Stimulated activated CD4-positive, alpha-beta T cell treated with anti-CD3 and anti-CD28 coated beads, Interleukin-15, amount 100 ng/mL, for 48 hours (primary cell): Measurements from ENCODE around the gene LRRC75A.
A peak's percentile ranks its signal among the peaks of the same experiment; 100 is the strongest.
"Not testable (repeated sequence)": the region's sequence is repeated elsewhere in the genome, so short reads cannot be mapped to it uniquely, and the experiment has no call there.

Source experiments
- DNase-seq, 2 donors: peaks; one replicate each; pipeline ENCODE4 v3.0.0-alpha.2; 2020; ENCODE audit warnings: low read depth in 2 of 2

Gene LRRC75A

GRCh38 chr17:16432017-16432416 lies 60.0 kb downstream of the LRRC75A start:
- no peak for DNase-seq

- DNase-seq, result no peak
Observed at GRCh38 chr17:16430650-16431049, 61.3 kb downstream of the LRRC75A start.

- no peak for DNase-seq
Observed at GRCh38 chr17:16429083-16429482, 62.9 kb downstream of the LRRC75A start.

- DNase-seq, result peak in 1 of 2 donors; percentile 51
Observed at GRCh38 chr17:16428098-16428882, 63.7 kb downstream of the LRRC75A start.

GRCh38 chr17:16427020-16427419 lies 65.0 kb downstream of the LRRC75A start:
- no peak for DNase-seq

- no peak for DNase-seq
Observed at GRCh38 chr17:16425698-16426659, 66.0 kb downstream of the LRRC75A start.

- DNase-seq, result no peak
Observed at GRCh38 chr17:16425202-16425601, 66.8 kb downstream of the LRRC75A start.

GRCh38 chr17:16423226-16423872 lies 68.6 kb downstream of the LRRC75A start:
- DNase-seq, result no peak

GRCh38 chr17:16422416-16422815 lies 69.6 kb downstream of the LRRC75A start:
- DNase-seq, result no peak

- no peak for DNase-seq
Observed at GRCh38 chr17:16419929-16420271, 72.1 kb downstream of the LRRC75A start.

GRCh38 chr17:16419074-16419928 lies 72.7 kb downstream of the LRRC75A start:
- peak; percentile 67 to 68 for DNase-seq

- no peak for DNase-seq
Observed at GRCh38 chr17:16418685-16419068, 73.3 kb downstream of the LRRC75A start.

- no peak for DNase-seq
Observed at GRCh38 chr17:16417896-16418684, 73.9 kb downstream of the LRRC75A start.

GRCh38 chr17:16417399-16417798 lies 74.6 kb downstream of the LRRC75A start:
- no peak for DNase-seq

GRCh38 chr17:16415031-16415924 lies 76.7 kb downstream of the LRRC75A start, which contains the start of gene TRPV2:
TSS of gene TRPV2 (plus strand) at chr17:16415571. CDS start at chr17:16417669, 2,098 bp downstream.
- DNase-seq, result no peak

GRCh38 chr17:16407911-16408588 lies 83.9 kb downstream of the LRRC75A start:
- no peak for DNase-seq

- no peak for DNase-seq
Observed at GRCh38 chr17:16406742-16407674, 85.0 kb downstream of the LRRC75A start.

GRCh38 chr17:16403847-16404246 lies 88.1 kb downstream of the LRRC75A start:
- not testable (repeated sequence) for DNase-seq
